HG03558 (cell line): ENCODE results near the gene SLFN12.
"Not testable (repeated sequence)": the region's sequence is repeated elsewhere in the genome, so short reads cannot be mapped to it uniquely, and the experiment has no call there.

ENCODE experiments used
- ATAC-seq: cut with Tn5 transposase; IDR thresholded peaks from one replicate; pipeline ENCODE4 v1.9.1; 2021; ENCODE audit warnings: moderate number of reproducible peaks; ENCODE audit not compliant: unreplicated experiment; ENCODE audit errors: extremely low read depth

SLFN12 gene

GRCh38 chr17:35414707-35415106, 17.6 kb downstream of the SLFN12 start:
- not testable (repeated sequence) for ATAC-seq

- no peak for ATAC-seq
Observed at GRCh38 chr17:35414247-35414646, 18.1 kb downstream of the SLFN12 start.

- ATAC-seq, result no peak
Observed at GRCh38 chr17:35407531-35407930, 24.8 kb downstream of the SLFN12 start.

- no peak for ATAC-seq
Observed at GRCh38 chr17:35406568-35406967, 25.7 kb downstream of the SLFN12 start.

- ATAC-seq, result no peak
Observed at GRCh38 chr17:35404360-35404759, 27.9 kb downstream of the SLFN12 start.

- ATAC-seq, result not testable (repeated sequence)
Observed at GRCh38 chr17:35393783-35394182, 38.5 kb downstream of the SLFN12 start.

GRCh38 chr17:35390663-35391062, 41.6 kb downstream of the SLFN12 start:
- no peak for ATAC-seq

- no peak for ATAC-seq
Observed at GRCh38 chr17:35390156-35390555, 42.1 kb downstream of the SLFN12 start.

GRCh38 chr17:35387496-35387895, 44.8 kb downstream of the SLFN12 start:
- ATAC-seq, result no peak

- ATAC-seq, result no peak
Observed at GRCh38 chr17:35377706-35378105, 54.6 kb downstream of the SLFN12 start.

- ATAC-seq, result no peak
Observed at GRCh38 chr17:35377068-35377467, 55.2 kb downstream of the SLFN12 start.

- ATAC-seq, result no peak
Observed at GRCh38 chr17:35376245-35376644, 56.1 kb downstream of the SLFN12 start.

GRCh38 chr17:35374766-35375344, 57.4 kb downstream of the SLFN12 start:
- ATAC-seq, result no peak

- ATAC-seq, result no peak
Observed at GRCh38 chr17:35373984-35374765, 58.1 kb downstream of the SLFN12 start.

GRCh38 chr17:35373534-35373983, 58.7 kb downstream of the SLFN12 start, which contains the start of gene SLFN11:
TSS of gene SLFN11 (minus strand) at chr17:35373621. CDS start at chr17:35363807, 9,814 bp downstream.
- ATAC-seq, result no peak

GRCh38 chr17:35372846-35373533, 59.3 kb downstream of the SLFN12 start:
- ATAC-seq, result no peak

- no peak for ATAC-seq
Observed at GRCh38 chr17:35371934-35372333, 60.4 kb downstream of the SLFN12 start.

GRCh38 chr17:35368081-35368830, 64.0 kb downstream of the SLFN12 start:
- ATAC-seq, result peak; percentile 94

GRCh38 chr17:35361027-35361426, 71.3 kb downstream of the SLFN12 start:
- ATAC-seq, result no peak
